GM23338 (cell line): ENCODE measurements around the gene IL1RAPL2.

ENCODE experiments used
- CREB1 ChIP-seq: fragments of 250-450 bp; sonication (Bioruptor Pico); IDR thresholded peaks from 2 replicates; pipeline ENCODE4 v1.5.0; 2020; ENCODE audit warnings: low read depth, mild to moderate bottlenecking, moderate library complexity
- CTCF ChIP-seq, 2 experiments: fragments of 200-600 bp in 1 of 2; sonication (generic) in 1 of 2; conservative IDR thresholded peaks; 2 replicates each; pipeline versions ENCODE4 v1.5.1 to v1.6.1; 2016 to 2017; ENCODE audit warnings: antibody characterized with exemption in 2 of 2, low read depth in 2 of 2, mild to moderate bottlenecking in 2 of 2, moderate library complexity in 1 of 2
- ETS1 ChIP-seq: IDR thresholded peaks from 2 replicates; pipeline ENCODE4 v1.6.1; 2016; ENCODE audit warnings: antibody characterized with exemption
- EZH2 ChIP-seq: fragments of 200-600 bp; sonication (generic); IDR thresholded peaks from one replicate; pipeline ENCODE4 v1.8.0; 2017; ENCODE audit warnings: antibody characterized with exemption, mild to moderate bottlenecking, low read depth; ENCODE audit not compliant: unreplicated experiment
- EZH2phosphoT487 ChIP-seq: fragments of 200-600 bp; sonication (generic); IDR thresholded peaks from one replicate; pipeline ENCODE4 v1.8.1; 2018; ENCODE audit warnings: antibody characterized with exemption; ENCODE audit not compliant: unreplicated experiment
- JUNB ChIP-seq: IDR thresholded peaks from one replicate; pipeline ENCODE4 v1.6.1; 2016; ENCODE audit warnings: antibody characterized with exemption; ENCODE audit not compliant: unreplicated experiment
- NANOG ChIP-seq: IDR thresholded peaks from 2 replicates; pipeline ENCODE4 v1.6.1; 2016; ENCODE audit warnings: antibody characterized with exemption, borderline replicate concordance
- POLR2AphosphoS5 ChIP-seq: IDR thresholded peaks from 2 replicates; pipeline ENCODE4 v1.6.1; 2016; ENCODE audit warnings: antibody characterized with exemption, low read depth
- REST ChIP-seq: IDR thresholded peaks from one replicate; pipeline ENCODE4 v1.6.1; 2018; ENCODE audit warnings: antibody characterized with exemption; ENCODE audit not compliant: unreplicated experiment
- ZNF114 ChIP-seq: fragments of 250-450 bp; sonication (Bioruptor Pico); IDR thresholded peaks from 2 replicates; pipeline ENCODE4 v1.5.0; 2020; ENCODE audit warnings: mild to moderate bottlenecking, moderate library complexity
- ZNF331 ChIP-seq: fragments of 250-450 bp; sonication (Bioruptor Pico); IDR thresholded peaks from 2 replicates; pipeline ENCODE4 v1.5.0; 2020; ENCODE audit warnings: low read depth, mild to moderate bottlenecking, moderate library complexity

GRCh38 chrX:105229146-105229545 lies 663.1 kb downstream of the IL1RAPL2 start:
- no peak for TF ChIP-seq CREB1 (CRISPR knock-in tag)
- TF ChIP-seq POLR2AphosphoS5, result no peak
- TF ChIP-seq CTCF (conservative IDR thresholded peaks at IDR 0.05; ENCODE audit: low read depth in 2 of 2), result no peak
- TF ChIP-seq EZH2phosphoT487, result no peak
- no peak for TF ChIP-seq REST
- no peak for TF ChIP-seq JUNB
- no peak for TF ChIP-seq EZH2
- no peak for TF ChIP-seq NANOG
- no peak for TF ChIP-seq ZNF331 (CRISPR knock-in tag)
- no peak for TF ChIP-seq ZNF114 (CRISPR knock-in tag)
- no peak for TF ChIP-seq ETS1
